DND-41 (cell line): Measurements from ENCODE around the gene CEP120.
"Not testable (repeated sequence)": the region's sequence is repeated elsewhere in the genome, so short reads cannot be mapped to it uniquely, and the experiment has no call there.

Experiments used
- ATAC-seq: fragments of 200-7000 bp; cut with Tn5 transposase; 3 replicates; pipeline ENCODE4 v1.9.1; 2021; ENCODE audit warnings: low read depth; ENCODE audit not compliant: insufficient read depth
- DNase-seq: peaks from one replicate; pipeline ENCODE4 v3.0.0-alpha.2; 2020
- H2AFZ ChIP-seq: 2 replicates; pipeline ENCODE4 v1.6.0; 2012; ENCODE audit warnings: low read depth, low read length
- H3K27ac ChIP-seq: 2 replicates; pipeline ENCODE4 v1.5.1; 2012; ENCODE audit warnings: low read length, inconsistent platforms
- H3K27me3 ChIP-seq: fragments of 200-600 bp; sonication (generic); 2 replicates; pipeline ENCODE4 v1.6.0; 2012; ENCODE audit warnings: low read length, mild to moderate bottlenecking, inconsistent platforms; ENCODE audit not compliant: insufficient read depth, poor library complexity
- H3K36me3 ChIP-seq: 2 replicates; pipeline ENCODE4 v1.5.1; 2012; ENCODE audit warnings: low read length, inconsistent platforms; ENCODE audit not compliant: insufficient read depth
- H3K4me1 ChIP-seq: 2 replicates; pipeline ENCODE4 v1.5.1; 2012; ENCODE audit warnings: mild to moderate bottlenecking, low read length; ENCODE audit not compliant: insufficient read depth
- H3K4me2 ChIP-seq: 2 replicates; pipeline ENCODE4 v1.6.0; 2012; ENCODE audit warnings: mild to moderate bottlenecking, moderate library complexity, low read length, inconsistent platforms; ENCODE audit not compliant: insufficient read depth
- H3K4me3 ChIP-seq, 2 experiments: fragments of 200-600 bp in 1 of 2; shearing (Covaris generic) in 1 of 2; 2 replicates each; pipeline ENCODE4 v1.5.1; 2012 to 2016; ENCODE audit warnings: inconsistent platforms in 2 of 2, low read length in 2 of 2, mild to moderate bottlenecking in 2 of 2, low read depth in 1 of 2, moderate library complexity in 1 of 2
- H3K79me2 ChIP-seq: 2 replicates; pipeline ENCODE4 v1.6.0; 2012; ENCODE audit warnings: low read length, inconsistent platforms; ENCODE audit not compliant: insufficient read depth
- H3K9ac ChIP-seq: 2 replicates; pipeline ENCODE4 v1.6.0; 2012; ENCODE audit warnings: low read depth, mild to moderate bottlenecking, inconsistent platforms, low read length, moderate library complexity
- H3K9me3 ChIP-seq: 2 replicates; pipeline ENCODE4 v1.5.1; 2012; ENCODE audit warnings: low read length, moderate library complexity, mild to moderate bottlenecking, inconsistent platforms; ENCODE audit not compliant: insufficient read depth, severe bottlenecking
- H4K20me1 ChIP-seq: 2 replicates; pipeline ENCODE4 v1.6.0; 2012; ENCODE audit warnings: low read length; ENCODE audit not compliant: insufficient read depth
- EZH2 ChIP-seq: IDR thresholded peaks from 3 replicates; pipeline ENCODE4 v1.6.1; 2012; ENCODE audit warnings: borderline replicate concordance, low read depth, mild to moderate bottlenecking, moderate library complexity, low read length, inconsistent platforms; ENCODE audit not compliant: severe bottlenecking
- TF ChIP-seq, protein P1 (sequence below): IDR thresholded peaks from 2 replicates; pipeline ENCODE4 v1.5.1; 2012; ENCODE audit warnings: borderline replicate concordance, low read length, moderate library complexity, mild to moderate bottlenecking; ENCODE audit not compliant: poor library complexity, severe bottlenecking; ENCODE audit errors: extremely low read depth

Gene CEP120

DNA sequence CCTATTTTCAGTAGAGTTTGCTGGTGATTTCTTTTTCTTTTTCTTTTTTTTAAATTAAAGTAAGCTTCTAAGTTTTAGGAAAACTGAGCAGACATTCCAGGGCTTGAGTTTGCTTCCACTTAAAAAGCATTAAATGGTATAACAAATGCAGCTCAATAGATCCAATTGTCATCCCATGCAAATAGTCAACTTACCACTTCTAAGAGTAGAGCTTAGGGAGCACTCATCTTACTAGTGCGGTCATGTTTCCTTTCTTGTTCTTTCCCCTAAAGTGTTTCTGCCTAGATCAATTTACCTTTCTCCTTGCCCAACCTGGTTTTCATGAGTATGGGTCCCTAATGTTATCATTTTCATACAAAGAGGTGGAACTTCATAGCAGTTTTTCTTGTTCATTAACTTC is 13.0 kb upstream of the CEP120 start:
- Histone ChIP-seq H3K79me2 (no peaks in the 10 kb centered on the region), H3K4me3 (no peak overlapping the region), H3K9me3 (no peaks in the 10 kb centered on the region), H3K4me1 (no peaks in the 10 kb centered on the region), H2AFZ (no peak overlapping the region), H3K4me2 (no peak overlapping the region), H3K9ac (no peak overlapping the region), H3K36me3 (no peaks in the 10 kb centered on the region), H3K27ac (no peak overlapping the region), H4K20me1 (no peaks in the 10 kb centered on the region), H3K27me3 (no peaks in the 10 kb centered on the region)
- TF ChIP-seq, protein P1, sequence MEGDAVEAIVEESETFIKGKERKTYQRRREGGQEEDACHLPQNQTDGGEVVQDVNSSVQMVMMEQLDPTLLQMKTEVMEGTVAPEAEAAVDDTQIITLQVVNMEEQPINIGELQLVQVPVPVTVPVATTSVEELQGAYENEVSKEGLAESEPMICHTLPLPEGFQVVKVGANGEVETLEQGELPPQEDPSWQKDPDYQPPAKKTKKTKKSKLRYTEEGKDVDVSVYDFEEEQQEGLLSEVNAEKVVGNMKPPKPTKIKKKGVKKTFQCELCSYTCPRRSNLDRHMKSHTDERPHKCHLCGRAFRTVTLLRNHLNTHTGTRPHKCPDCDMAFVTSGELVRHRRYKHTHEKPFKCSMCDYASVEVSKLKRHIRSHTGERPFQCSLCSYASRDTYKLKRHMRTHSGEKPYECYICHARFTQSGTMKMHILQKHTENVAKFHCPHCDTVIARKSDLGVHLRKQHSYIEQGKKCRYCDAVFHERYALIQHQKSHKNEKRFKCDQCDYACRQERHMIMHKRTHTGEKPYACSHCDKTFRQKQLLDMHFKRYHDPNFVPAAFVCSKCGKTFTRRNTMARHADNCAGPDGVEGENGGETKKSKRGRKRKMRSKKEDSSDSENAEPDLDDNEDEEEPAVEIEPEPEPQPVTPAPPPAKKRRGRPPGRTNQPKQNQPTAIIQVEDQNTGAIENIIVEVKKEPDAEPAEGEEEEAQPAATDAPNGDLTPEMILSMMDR = no peak
- TF ChIP-seq EZH2 = no peak
- ATAC-seq (no peak), DNase-seq (no peak)

GRCh38 chr5:123434796-123435195 is 11.6 kb upstream of the CEP120 start:
- ATAC-seq = no peak
- Histone ChIP-seq H3K4me2 (no peak overlapping the region), H2AFZ (no peak overlapping the region), H3K9me3 (no peaks in the 10 kb centered on the region), H3K9ac (no peak overlapping the region), H3K4me1 (0 out of 2 replicates have a peak, but pooled peaks cover 4% of the 10 kb centered on the region), H4K20me1 (no peaks in the 10 kb centered on the region), H3K27ac (no peak overlapping the region), H3K27me3 (no peaks in the 10 kb centered on the region), H3K36me3 (no peaks in the 10 kb centered on the region), H3K4me3 (no peak overlapping the region), H3K79me2 (no peaks in the 10 kb centered on the region)
- TF ChIP-seq EZH2 = no peak
- TF ChIP-seq, protein P1 = no peak
- no peak for DNase-seq

- ATAC-seq (no peak), DNase-seq (no peak)
- Histone ChIP-seq H3K4me1 (0 out of 2 replicates have a peak, but pooled peaks cover 4% of the 10 kb centered on the region), H4K20me1 (no peaks in the 10 kb centered on the region), H3K79me2 (no peaks in the 10 kb centered on the region), H3K36me3 (no peaks in the 10 kb centered on the region), H3K27ac (no peak overlapping the region), H3K27me3 (no peaks in the 10 kb centered on the region), H3K4me2 (no peak overlapping the region), H3K4me3 (no peak overlapping the region), H3K9me3 (no peaks in the 10 kb centered on the region), H3K9ac (no peak overlapping the region), H2AFZ (no peak overlapping the region)
- no peak for TF ChIP-seq EZH2
- TF ChIP-seq, protein P1 = no peak
Measured at GRCh38 chr5:123433596-123433995, 10.4 kb upstream of the CEP120 start.

- not testable (repeated sequence) for H4K20me1 ChIP-seq, H3K27me3 ChIP-seq, H3K4me1 ChIP-seq, H3K9ac ChIP-seq, H3K4me3 ChIP-seq, H3K36me3 ChIP-seq, H2AFZ ChIP-seq, H3K9me3 ChIP-seq, DNase-seq, H3K4me2 ChIP-seq, H3K79me2 ChIP-seq, H3K27ac ChIP-seq, ATAC-seq
Measured at GRCh38 chr5:123430441-123430840, 7.2 kb upstream of the CEP120 start.
